Kidney (tissue), 14 donors: Measurements from ENCODE around the gene GREM1. TPM values are rescaled to one million over a fixed set of nuclear protein-coding genes. Genes with fewer than 3 reads are reported as not detected.

Experiments used
- DNase-seq, 5 donors: peaks; one replicate each; pipeline ENCODE4 v3.0.0-alpha.2; 2013 to 2020
- FAIRE-seq: peaks from 2 replicates; lab custom pipeline; 2012; peaks lifted over from hg19 to GRCh38; lab: Jason Lieb, UNC
- H3K27ac ChIP-seq, 2 donors: one replicate each; pipeline ENCODE4 v1.7.0; 2013; ENCODE audit warnings: low read depth in 2 of 2, low read length in 2 of 2, inconsistent platforms in 1 of 2
- H3K27me3 ChIP-seq: one replicate; pipeline ENCODE4 v1.7.1; 2013; ENCODE audit warnings: low read length, inconsistent platforms; ENCODE audit not compliant: control insufficient read depth, insufficient read depth
- H3K36me3 ChIP-seq, 3 donors: one replicate each; pipeline versions ENCODE4 v1.7.0 to v1.7.1; 2013; ENCODE audit warnings: low read length in 3 of 3, control low read depth in 1 of 3, inconsistent platforms in 1 of 3; ENCODE audit not compliant: insufficient read depth in 3 of 3, control insufficient read depth in 2 of 3
- H3K4me1 ChIP-seq, 3 donors: one replicate each; pipeline versions ENCODE4 v1.7.0 to v1.7.1; 2013; ENCODE audit warnings: low read length in 3 of 3, inconsistent platforms in 1 of 3, low read depth in 1 of 3; ENCODE audit not compliant: control insufficient read depth in 2 of 3, insufficient read depth in 2 of 3
- H3K4me3 ChIP-seq, 3 donors: one replicate each; pipeline versions ENCODE4 v1.7.0 to v1.8.1; 2013; ENCODE audit warnings: low read length in 3 of 3, control low read depth in 1 of 3, inconsistent platforms in 1 of 3
- H3K9ac ChIP-seq, 3 donors: one replicate each; pipeline versions ENCODE4 v1.7.0 to v1.7.1; 2013; ENCODE audit warnings: low read length in 3 of 3, control low read depth in 1 of 3, inconsistent platforms in 1 of 3
- H3K9me3 ChIP-seq, 3 donors: one replicate each; pipeline versions ENCODE4 v1.7.0 to v1.7.1; 2013; ENCODE audit warnings: low read length in 3 of 3, control low read depth in 1 of 3, inconsistent platforms in 1 of 3; ENCODE audit not compliant: control insufficient read depth in 2 of 3, insufficient read depth in 1 of 3
- intact Hi-C: fragments of 100-400 bp; cut with DNase I; formaldehyde crosslinking; loops from one replicate; pipeline ENCODE4 v1.11.1; 2022
- polyA plus RNA-seq: library from polyadenylated mRNA; stranded (reverse); fragments of 350-450 nt; fragmentation: Illumina TruSeq; extraction: RNeasy Lipid Tissue Mini Kit (QIAGEN cat#74804); gene quantifications from one replicate; pipeline ENCODE4 v1.2.3, GENCODE V29; 2014; ENCODE audit warnings: low read depth, low replicate concordance; ENCODE audit not compliant: insufficient read depth
- total RNA-seq: library from RNA; stranded (reverse); fragmentation: NEBNext Ultra II Directional; extraction: Animal tissue kit (Norgen Biotek cat#: 25700); gene quantifications from one replicate; pipeline ENCODE4 v1.2.1, GENCODE V29; 2021
- TF ChIP-seq, protein P1 (sequence below): IDR thresholded peaks from 3 replicates; pipeline ENCODE4 v1.5.1; 2012; ENCODE audit warnings: mild to moderate bottlenecking, moderate library complexity, borderline replicate concordance; ENCODE audit not compliant: insufficient read depth; ENCODE audit errors: extremely low read depth
- donor health status: control.
- donor health status: control.
- donor health status: control.
- donor health status: control.
- donor health status: control.
- donor health status: DM: yes; HTN: yes; CAD: no.
- donor health status: Normal renal cell carcinoma (clear cell type).

The GREM1 gene
- total and polyA plus RNA-seq, 2 donors from 2014 or later, result 0.15 to 4.8 TPM

DNA sequence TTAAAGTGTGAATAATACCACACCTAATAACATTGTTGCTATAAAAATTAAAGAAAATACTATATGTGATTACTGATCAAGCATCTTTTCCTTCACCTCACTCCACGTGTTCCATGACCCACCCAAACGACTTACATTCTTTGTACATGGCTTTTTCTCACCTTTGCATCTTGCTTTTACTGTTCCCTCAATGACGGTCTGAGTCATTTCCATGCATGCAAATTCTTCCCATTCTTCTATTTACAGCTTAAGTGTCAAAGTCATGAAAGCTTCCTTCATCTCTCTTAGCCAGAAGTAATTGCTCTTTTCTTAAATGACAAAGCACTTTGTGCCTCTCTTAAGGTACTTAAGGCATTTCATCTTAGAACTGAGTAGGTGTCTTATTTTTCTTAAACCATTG is 64.0 kb downstream of the GREM1 start:
- DNase-seq, result no peak
- H3K9ac ChIP-seq, result no peak overlapping the region
- no peak overlapping the region for H3K27ac ChIP-seq
- no peaks in the 10 kb centered on the region for H3K36me3 ChIP-seq
- no peak for FAIRE-seq
- TF ChIP-seq, protein P1, sequence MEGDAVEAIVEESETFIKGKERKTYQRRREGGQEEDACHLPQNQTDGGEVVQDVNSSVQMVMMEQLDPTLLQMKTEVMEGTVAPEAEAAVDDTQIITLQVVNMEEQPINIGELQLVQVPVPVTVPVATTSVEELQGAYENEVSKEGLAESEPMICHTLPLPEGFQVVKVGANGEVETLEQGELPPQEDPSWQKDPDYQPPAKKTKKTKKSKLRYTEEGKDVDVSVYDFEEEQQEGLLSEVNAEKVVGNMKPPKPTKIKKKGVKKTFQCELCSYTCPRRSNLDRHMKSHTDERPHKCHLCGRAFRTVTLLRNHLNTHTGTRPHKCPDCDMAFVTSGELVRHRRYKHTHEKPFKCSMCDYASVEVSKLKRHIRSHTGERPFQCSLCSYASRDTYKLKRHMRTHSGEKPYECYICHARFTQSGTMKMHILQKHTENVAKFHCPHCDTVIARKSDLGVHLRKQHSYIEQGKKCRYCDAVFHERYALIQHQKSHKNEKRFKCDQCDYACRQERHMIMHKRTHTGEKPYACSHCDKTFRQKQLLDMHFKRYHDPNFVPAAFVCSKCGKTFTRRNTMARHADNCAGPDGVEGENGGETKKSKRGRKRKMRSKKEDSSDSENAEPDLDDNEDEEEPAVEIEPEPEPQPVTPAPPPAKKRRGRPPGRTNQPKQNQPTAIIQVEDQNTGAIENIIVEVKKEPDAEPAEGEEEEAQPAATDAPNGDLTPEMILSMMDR, result no peak
- intact Hi-C loops, result no loop called here
- no peaks in the 10 kb centered on the region for H3K4me1 ChIP-seq
- H3K9me3 ChIP-seq, result peaks cover 1 to 8% (median 3%) of the 10 kb centered on the region in 3 donors
- H3K4me3 ChIP-seq, result no peak overlapping the region
- no peaks in the 10 kb centered on the region for H3K27me3 ChIP-seq

DNA sequence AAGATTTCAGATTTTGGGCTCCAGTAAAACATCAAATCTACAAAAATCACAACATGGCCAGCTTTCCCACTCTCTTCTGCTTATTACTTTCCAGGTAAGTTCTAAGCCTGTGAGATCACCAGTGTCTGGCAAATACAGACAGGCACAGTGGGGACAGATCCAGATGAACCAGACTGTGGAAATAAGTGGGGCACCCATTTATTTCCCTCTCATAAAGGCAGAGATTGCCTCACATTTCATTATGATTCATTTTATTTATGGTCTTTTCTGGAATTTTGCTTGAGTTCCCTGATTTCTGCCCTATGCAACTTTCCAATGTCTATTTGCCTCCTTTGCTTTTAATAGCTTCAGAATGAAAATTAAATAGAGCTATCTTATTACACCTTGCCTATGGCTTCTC is 66.8 kb downstream of the GREM1 start:
- DNase-seq (no peak), FAIRE-seq (no peak)
- H3K27ac ChIP-seq, result no peak overlapping the region
- TF ChIP-seq, protein P1, result no peak
- no peaks in the 10 kb centered on the region for H3K4me1 ChIP-seq
- no peaks in the 10 kb centered on the region for H3K27me3 ChIP-seq
- intact Hi-C loops, result no loop called here
- no peak overlapping the region for H3K4me3 ChIP-seq
- H3K9me3 ChIP-seq, result no peaks in the 10 kb centered on the region
- no peak overlapping the region for H3K9ac ChIP-seq
- H3K36me3 ChIP-seq, result no peaks in the 10 kb centered on the region

DNA sequence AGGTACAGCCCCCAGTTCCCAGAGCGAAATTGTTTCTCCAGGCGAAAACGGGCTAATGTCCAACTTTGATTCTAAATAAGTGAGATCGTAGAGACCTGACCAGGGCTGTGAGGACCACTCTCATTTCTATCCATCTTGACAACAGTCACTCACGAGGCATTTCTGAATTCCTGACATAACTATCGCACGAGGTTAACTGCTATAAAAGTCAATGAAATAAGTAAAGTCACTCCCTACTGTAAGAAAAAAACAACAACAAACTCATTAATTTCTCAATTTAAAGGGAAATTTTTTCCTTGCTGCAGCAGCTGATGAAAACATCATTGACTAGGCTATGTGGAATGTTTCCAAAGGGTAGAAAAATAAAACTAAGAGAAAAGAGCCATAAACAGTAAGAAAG is 69.1 kb downstream of the GREM1 start:
- Histone ChIP-seq H3K9ac (no peak overlapping the region), H3K36me3 (peaks cover 0 to 2% (median 0%) of the 10 kb centered on the region in 3 donors), H3K27me3 (no peaks in the 10 kb centered on the region), H3K4me3 (no peak overlapping the region), H3K9me3 (no peaks in the 10 kb centered on the region), H3K27ac (no peak overlapping the region), H3K4me1 (no peaks in the 10 kb centered on the region)
- FAIRE-seq (no peak), DNase-seq (peak in 1 of 5 donors; percentile 7)
- TF ChIP-seq, protein P1, result no peak
- intact Hi-C loops, result no loop called here

DNA sequence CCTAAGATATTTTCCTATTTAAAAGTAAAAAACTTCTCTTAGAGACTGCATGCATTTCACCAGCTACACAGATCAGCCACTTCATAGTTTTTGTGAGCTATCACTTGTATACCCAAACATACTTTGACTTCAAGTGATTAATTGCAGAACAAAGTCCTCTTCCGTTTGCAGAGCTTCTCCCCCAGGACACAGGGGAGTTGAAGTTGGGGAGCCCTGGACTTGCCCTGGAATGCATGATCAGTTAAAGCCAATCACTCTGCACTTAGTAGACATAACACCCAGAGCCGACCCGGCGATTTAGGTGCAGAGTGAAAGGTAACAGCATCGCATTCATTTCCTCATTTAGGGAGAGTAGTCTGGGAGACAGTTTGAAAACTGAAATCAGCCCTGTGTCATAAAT is 70.1 kb downstream of the GREM1 start:
- H3K27ac ChIP-seq, result no peak overlapping the region
- H3K36me3 ChIP-seq, result peaks cover 0 to 2% (median 0%) of the 10 kb centered on the region in 3 donors
- H3K4me3 ChIP-seq, result no peak overlapping the region
- DNase-seq (no peak), FAIRE-seq (no peak)
- intact Hi-C loops, result no loop called here
- no peaks in the 10 kb centered on the region for H3K9me3 ChIP-seq
- no peak overlapping the region for H3K9ac ChIP-seq
- TF ChIP-seq, protein P1, result no peak
- no peaks in the 10 kb centered on the region for H3K27me3 ChIP-seq
- no peaks in the 10 kb centered on the region for H3K4me1 ChIP-seq
